ENCODE data around the gene PLEKHN1. TPM values are rescaled to one million over a fixed set of nuclear protein-coding genes. Genes with fewer than 3 reads are reported as not detected.

PLEKHN1 gene
- total RNA-seq, 3 donors from 2014 or later: 1.6 to 2.4 (median 1.9) TPM

GRCh38 chr1:955474-955873 lies 10.8 kb upstream of the PLEKHN1 start:
- no peaks in the 10 kb centered on the region for H3K9me3 Mint-ChIP-seq
- H3K36me3 Mint-ChIP-seq (ENCODE audit: insufficient read depth): peaks cover 34% of the 10 kb centered on the region
- ATAC-seq: no peak
- H3K27me3 Mint-ChIP-seq (ENCODE audit: low read depth): no peaks in the 10 kb centered on the region
- H3K4me1 Mint-ChIP-seq (ENCODE audit: low read depth): peaks cover 17% of the 10 kb centered on the region
- DNase-seq: no peak
- no peak overlapping the region for H3K4me3 Mint-ChIP-seq

DNA sequence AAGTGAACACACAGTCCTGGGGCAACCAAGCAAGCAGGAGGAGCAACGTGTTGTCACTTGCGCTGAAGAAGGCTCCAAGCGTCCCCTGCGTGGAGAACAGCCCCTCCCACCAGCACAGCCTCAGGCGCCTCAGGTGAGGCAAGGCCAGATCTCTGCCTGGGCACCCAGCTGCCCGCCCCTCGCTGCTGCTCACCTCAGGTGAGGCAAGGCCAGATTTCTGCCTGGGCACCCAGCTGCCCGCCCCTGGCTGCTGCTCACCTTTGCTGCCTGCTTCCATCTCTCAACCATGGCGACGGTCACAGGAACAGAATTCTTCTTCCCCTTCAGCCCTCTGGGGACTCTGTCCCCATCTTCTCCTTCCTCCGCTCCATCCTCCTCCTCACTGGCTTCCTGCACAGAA lies 9.6 kb upstream of the PLEKHN1 start:
- ATAC-seq (no peak), DNase-seq (no peak)
- peaks cover 20% of the 10 kb centered on the region for H3K4me1 Mint-ChIP-seq (ENCODE audit: low read depth)
- peak overlapping the region; percentile 98 for H3K4me3 Mint-ChIP-seq
- peaks cover 27% of the 10 kb centered on the region for H3K36me3 Mint-ChIP-seq (ENCODE audit: insufficient read depth)
- no peaks in the 10 kb centered on the region for H3K9me3 Mint-ChIP-seq
- no peaks in the 10 kb centered on the region for H3K27me3 Mint-ChIP-seq (ENCODE audit: low read depth)

DNA sequence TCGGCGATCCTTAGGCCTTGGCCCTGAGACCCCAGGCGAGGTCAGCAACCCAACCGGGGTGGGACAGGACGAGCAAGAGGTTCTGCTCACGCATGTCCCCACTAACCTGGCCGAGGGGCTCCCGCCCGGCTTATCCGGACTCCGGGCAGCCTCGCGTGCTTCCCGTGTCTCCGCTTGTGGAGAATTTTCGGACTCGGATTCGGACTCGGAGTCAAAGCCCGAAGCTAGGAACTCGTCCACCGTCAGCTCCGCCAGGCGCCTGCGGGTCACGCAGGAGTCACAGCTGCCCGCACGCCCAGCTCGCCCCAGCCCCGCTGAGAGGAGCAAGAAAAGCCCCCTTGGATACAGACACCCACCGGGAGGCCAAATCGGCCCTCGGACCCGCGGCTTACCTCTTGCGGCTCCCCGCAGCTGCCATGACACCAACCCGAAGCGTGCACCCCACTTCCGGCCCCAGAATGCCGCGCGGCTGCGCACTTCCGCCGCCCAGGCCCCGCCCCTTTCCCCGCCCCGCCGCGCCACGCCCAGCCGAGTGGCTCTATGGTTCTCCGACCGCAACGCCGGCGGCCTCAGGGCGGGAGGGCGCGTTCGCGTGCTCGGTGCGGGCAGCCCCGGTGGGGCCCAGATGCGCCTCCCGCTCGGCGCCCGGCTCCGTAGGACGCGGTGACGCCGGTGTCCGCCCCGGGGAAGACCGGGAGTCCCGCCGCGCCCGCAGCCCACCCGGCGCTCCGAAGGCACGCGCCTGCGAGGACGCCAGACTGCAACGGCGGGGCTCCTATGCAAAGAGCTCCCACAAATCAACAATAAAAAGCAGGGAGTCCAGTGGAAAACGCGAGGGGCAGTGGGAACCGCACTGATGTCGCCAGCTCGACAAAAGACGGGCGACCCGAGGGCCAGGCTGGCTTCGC lies 7.2 kb upstream of the PLEKHN1 start, which contains the start of gene NOC2L:
TSS of gene NOC2L (minus strand) at position 434 of the 908 bp plus-strand sequence. CDS start at position 418, 16 bp downstream.
- peak within 1 kb of the TSS; percentile 98 for H3K4me3 Mint-ChIP-seq
- H3K36me3 Mint-ChIP-seq (ENCODE audit: insufficient read depth): peaks cover 21% of the 10 kb centered on the region
- H3K27me3 Mint-ChIP-seq (ENCODE audit: low read depth): no peaks in the 10 kb centered on the region
- H3K4me1 Mint-ChIP-seq (ENCODE audit: low read depth): peaks cover 21% of the 10 kb centered on the region
- ATAC-seq: peak; percentile 85
- no peaks in the 10 kb centered on the region for H3K9me3 Mint-ChIP-seq
- DNase-seq: peak; percentile 98

GRCh38 chr1:959731-960362 lies 6.4 kb upstream of the PLEKHN1 start:
- no peaks in the 10 kb centered on the region for H3K27me3 Mint-ChIP-seq (ENCODE audit: low read depth)
- H3K9me3 Mint-ChIP-seq: no peaks in the 10 kb centered on the region
- H3K36me3 Mint-ChIP-seq (ENCODE audit: insufficient read depth): peaks cover 17% of the 10 kb centered on the region
- DNase-seq: no peak
- peak overlapping the region; percentile 98 for H3K4me3 Mint-ChIP-seq
- peak; percentile 19 to 22 for ATAC-seq
- peaks cover 21% of the 10 kb centered on the region for H3K4me1 Mint-ChIP-seq (ENCODE audit: low read depth)

DNA sequence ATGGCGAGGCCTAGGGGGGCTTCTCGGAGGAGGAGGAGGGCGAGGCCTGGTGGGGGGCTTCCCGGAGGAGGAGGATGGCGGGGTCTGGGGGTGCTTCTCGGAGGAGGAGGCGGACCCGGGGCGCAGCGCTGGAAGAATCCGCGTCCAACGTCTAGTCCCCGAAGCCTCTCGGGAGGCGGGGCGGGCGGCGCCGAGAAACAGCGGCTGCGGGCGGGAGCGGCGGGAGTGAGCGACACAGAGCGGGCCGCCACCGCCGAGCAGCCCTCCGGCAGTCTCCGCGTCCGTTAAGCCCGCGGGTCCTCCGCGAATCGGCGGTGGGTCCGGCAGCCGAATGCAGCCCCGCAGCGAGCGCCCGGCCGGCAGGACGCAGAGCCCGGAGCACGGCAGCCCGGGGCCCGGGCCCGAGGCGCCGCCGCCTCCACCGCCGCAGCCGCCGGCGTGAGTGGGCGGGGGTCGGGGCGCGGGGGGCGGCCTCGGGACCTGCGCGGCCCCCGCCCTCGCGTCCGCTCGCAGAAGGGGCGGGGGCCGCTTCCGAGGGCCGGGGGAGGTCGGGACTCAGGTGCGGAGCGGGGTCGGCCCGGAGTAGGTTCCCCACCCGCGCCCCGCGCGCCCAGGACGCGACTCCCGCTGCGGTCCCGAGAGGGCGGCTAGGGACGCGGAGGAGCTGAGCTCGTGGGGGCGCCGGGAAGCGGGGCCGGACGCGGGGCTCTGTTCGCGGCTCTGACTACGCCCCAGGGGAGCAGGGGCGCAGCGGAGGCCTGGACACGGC lies 5.7 kb upstream of the PLEKHN1 start, which contains the start of gene KLHL17:
TSS of gene KLHL17 (plus strand) at position 222 of the 769 bp plus-strand sequence. CDS start at position 332, 110 bp downstream.
- H3K4me1 Mint-ChIP-seq (ENCODE audit: low read depth): peaks cover 22% of the 10 kb centered on the region
- peaks cover 11% of the 10 kb centered on the region for H3K36me3 Mint-ChIP-seq (ENCODE audit: insufficient read depth)
- peak; percentile 75 for DNase-seq
- no peaks in the 10 kb centered on the region for H3K27me3 Mint-ChIP-seq (ENCODE audit: low read depth)
- peak; percentile 70 to 77 for ATAC-seq
- peak within 1 kb of the TSS; percentile 98 for H3K4me3 Mint-ChIP-seq
- H3K9me3 Mint-ChIP-seq: no peaks in the 10 kb centered on the region

DNA sequence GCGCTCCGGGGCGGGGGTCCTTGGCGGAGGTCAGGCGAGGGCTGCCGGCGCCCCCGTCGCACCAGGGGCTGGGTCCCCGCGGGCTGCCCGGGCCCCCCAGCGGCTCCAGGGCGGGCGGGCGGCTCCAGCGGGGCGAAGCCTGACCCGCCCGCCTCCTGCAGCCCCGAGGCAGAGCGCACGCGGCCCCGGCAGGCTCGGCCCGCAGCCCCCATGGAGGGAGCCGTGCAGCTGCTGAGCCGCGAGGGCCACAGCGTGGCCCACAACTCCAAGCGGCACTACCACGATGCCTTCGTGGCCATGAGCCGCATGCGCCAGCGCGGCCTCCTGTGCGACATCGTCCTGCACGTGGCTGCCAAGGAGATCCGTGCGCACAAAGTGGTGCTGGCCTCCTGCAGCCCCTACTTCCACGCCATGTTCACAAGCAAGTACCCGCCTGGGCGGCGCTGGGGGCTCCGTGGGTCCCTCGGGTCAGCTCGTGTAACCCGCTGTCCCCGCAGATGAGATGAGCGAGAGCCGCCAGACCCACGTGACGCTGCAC lies 5.1 kb upstream of the PLEKHN1 start:
- H3K4me3 Mint-ChIP-seq: peak overlapping the region; percentile 71
- H3K27me3 Mint-ChIP-seq (ENCODE audit: low read depth): no peaks in the 10 kb centered on the region
- no peaks in the 10 kb centered on the region for H3K9me3 Mint-ChIP-seq
- DNase-seq (no peak), ATAC-seq (no peak)
- peaks cover 6% of the 10 kb centered on the region for H3K36me3 Mint-ChIP-seq (ENCODE audit: insufficient read depth)
- H3K4me1 Mint-ChIP-seq (ENCODE audit: low read depth): peaks cover 27% of the 10 kb centered on the region

DNA sequence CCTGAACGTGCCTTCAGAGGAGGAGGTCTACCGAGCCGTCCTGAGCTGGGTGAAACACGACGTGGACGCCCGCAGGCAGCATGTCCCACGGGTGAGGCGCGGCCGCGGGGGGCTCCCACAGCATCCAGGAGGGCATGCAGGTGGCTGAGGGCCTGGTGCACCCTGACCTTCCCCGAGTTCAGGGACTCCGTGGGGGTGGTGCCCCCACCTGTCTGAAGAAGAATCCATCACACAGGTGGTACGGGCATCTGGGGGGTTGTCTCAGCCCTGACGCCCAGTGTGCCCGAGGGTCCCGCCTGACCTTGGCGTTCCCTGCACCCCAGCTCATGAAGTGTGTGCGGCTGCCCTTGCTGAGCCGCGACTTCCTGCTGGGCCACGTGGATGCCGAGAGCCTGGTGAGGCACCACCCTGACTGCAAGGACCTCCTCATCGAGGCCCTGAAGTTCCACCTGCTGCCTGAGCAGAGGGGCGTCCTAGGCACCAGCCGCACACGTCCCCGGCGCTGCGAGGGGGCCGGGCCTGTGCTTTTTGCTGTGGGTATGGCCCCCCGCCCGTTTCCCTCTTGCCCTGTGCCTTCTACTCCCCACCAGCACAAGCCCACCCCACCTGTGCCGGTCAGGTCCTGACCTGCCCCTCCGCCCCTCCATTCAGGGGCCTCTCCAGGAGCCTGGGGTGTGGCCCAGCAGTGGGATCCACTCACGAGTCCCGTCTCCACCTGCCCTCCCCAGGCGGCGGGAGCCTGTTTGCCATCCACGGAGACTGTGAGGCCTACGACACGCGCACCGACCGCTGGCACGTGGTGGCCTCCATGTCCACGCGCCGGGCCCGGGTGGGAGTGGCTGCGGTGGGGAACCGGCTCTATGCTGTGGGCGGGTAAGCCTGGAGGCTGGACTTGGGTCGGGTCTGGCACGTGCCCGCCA lies 3.6 kb upstream of the PLEKHN1 start:
- Mint-ChIP-seq H3K9me3 (no peaks in the 10 kb centered on the region), H3K4me1 (ENCODE audit: low read depth) (peaks cover 22% of the 10 kb centered on the region), H3K27me3 (ENCODE audit: low read depth) (no peaks in the 10 kb centered on the region), H3K4me3 (peak overlapping the region; percentile 64), H3K36me3 (ENCODE audit: insufficient read depth) (peaks cover 3% of the 10 kb centered on the region)
- DNase-seq (no peak), ATAC-seq (no peak)

DNA sequence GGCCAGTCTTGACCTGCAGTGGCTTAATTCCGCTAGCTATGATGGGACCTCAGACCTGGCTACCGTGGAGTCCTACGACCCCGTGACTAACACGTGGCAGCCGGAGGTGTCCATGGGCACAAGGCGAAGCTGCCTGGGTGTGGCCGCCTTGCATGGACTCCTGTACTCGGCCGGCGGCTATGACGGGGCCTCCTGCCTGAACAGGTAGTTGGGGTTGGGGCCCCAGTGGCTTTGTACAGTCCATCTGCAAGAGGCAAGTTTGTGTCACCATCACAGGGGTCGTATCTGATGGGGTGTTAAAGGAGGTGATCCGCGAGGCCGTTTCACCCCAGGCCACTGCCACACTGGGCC lies 3.0 kb upstream of the PLEKHN1 start:
- H3K4me3 Mint-ChIP-seq: no peak overlapping the region
- peaks cover 18% of the 10 kb centered on the region for H3K4me1 Mint-ChIP-seq (ENCODE audit: low read depth)
- peaks cover 2% of the 10 kb centered on the region for H3K36me3 Mint-ChIP-seq (ENCODE audit: insufficient read depth)

GRCh38 chr1:963746-964525 lies 2.3 kb upstream of the PLEKHN1 start:
- Mint-ChIP-seq H3K4me3 (no peak overlapping the region), H3K4me1 (ENCODE audit: low read depth) (peaks cover 15% of the 10 kb centered on the region), H3K9me3 (no peaks in the 10 kb centered on the region), H3K27me3 (ENCODE audit: low read depth) (no peaks in the 10 kb centered on the region), H3K36me3 (ENCODE audit: insufficient read depth) (no peaks in the 10 kb centered on the region)
- ATAC-seq: no peak
- DNase-seq: no peak

More for the DNA sequence above, 3.0 kb upstream of the PLEKHN1 start:
- no peak for DNase-seq
- no peak for ATAC-seq
- Mint-ChIP-seq H3K9me3 (no peaks in the 10 kb centered on the region), H3K27me3 (ENCODE audit: low read depth) (no peaks in the 10 kb centered on the region)

DNA sequence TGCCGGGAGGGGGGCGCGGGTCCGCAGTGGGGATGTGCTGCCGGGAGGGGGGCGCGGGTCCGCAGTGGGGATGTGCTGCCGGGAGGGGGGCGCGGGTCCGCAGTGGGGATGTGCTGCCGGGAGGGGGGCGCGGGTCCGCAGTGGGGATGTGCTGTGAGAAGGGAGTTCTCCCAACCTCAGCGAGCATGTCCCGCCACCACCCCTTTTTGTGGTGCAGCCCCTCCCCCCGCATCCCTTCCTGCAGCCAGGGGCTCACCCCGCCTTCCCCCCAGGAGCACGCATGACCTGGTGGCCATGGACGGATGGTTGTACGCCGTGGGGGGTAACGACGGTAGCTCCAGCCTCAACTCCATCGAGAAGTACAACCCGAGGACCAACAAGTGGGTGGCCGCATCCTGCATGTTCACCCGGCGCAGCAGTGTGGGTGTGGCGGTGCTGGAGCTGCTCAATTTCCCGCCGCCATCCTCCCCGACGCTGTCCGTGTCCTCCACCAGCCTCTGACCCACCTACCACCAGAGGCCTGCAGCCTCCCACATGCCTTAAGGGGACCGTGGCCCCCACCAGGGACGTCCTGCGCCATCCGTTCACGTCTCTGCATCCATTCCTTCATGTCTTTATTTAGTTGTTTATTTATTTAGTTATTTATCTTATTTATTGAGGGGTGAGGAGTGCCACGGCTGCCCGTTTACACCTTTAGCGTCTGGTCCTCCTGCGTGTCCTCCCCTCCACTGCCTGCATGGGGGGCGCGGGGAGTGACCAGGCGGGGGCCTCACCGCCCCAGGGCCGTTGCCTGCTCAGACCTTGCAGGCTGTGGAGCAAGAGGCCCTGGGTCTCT lies 1.4 kb upstream of the PLEKHN1 start:
- no peak for ATAC-seq
- Mint-ChIP-seq H3K9me3 (no peaks in the 10 kb centered on the region), H3K4me3 (no peak overlapping the region), H3K4me1 (ENCODE audit: low read depth) (peaks cover 13% of the 10 kb centered on the region), H3K27me3 (ENCODE audit: low read depth) (no peaks in the 10 kb centered on the region), H3K36me3 (ENCODE audit: insufficient read depth) (no peaks in the 10 kb centered on the region)
- no peak for DNase-seq

DNA sequence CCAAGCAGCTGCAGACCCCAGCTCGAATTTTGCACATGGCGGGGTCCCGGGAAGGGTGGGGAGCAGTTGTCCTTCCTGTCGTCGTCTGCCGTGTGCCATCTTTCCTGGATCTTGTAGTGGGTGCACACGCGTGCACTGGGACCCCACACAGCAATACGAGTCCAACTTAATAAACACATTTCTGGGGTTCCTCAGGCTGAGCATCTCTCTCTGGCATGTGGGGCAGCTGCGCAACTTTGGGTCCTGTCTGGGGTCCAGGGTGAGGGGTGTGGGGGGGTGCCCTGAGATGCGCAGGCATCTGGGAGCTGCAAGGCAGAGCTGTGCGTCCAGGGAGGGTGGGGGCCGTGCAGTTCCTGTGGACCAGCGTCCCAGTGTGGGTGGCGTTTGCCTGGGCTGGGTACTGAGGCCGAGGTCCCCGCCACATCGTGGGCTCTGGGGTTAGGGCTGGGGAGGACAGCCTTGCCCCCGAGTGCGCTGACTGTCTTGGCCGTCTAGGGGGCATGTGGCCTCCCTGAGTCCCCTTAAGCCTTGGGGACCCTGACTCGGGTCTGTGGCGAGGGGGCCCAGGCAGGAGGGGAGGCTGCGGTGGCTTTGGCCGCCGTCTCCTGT lies 652 bp upstream of the PLEKHN1 start:
- DNase-seq: no peak
- Mint-ChIP-seq H3K27me3 (ENCODE audit: low read depth) (no peaks in the 10 kb centered on the region), H3K4me3 (peak overlapping the region; percentile 54), H3K4me1 (ENCODE audit: low read depth) (peaks cover 10% of the 10 kb centered on the region), H3K9me3 (no peaks in the 10 kb centered on the region), H3K36me3 (ENCODE audit: insufficient read depth) (no peaks in the 10 kb centered on the region)
- ATAC-seq: no peak
